Keratinocyte (primary cell): ENCODE measurements around the gene TAGLN. TPM values are rescaled to one million over a fixed set of nuclear protein-coding genes. Genes with fewer than 3 reads are reported as not detected.

Experiments used
- DNase-seq: peaks from one replicate; pipeline ENCODE4 v3.0.0-alpha.2; 2011; ENCODE audit warnings: low read depth, missing footprints, low spot score
- FAIRE-seq: peaks from 2 replicates; lab custom pipeline; 2011; peaks lifted over from hg19 to GRCh38; lab: Jason Lieb, UNC
- H2AFZ ChIP-seq: 2 replicates; pipeline ENCODE4 v1.6.0; 2012; ENCODE audit warnings: low read length, control low read depth, inconsistent platforms; ENCODE audit not compliant: control insufficient read depth
- H3K27ac ChIP-seq: 2 replicates; pipeline ENCODE4 v1.5.1; 2011; ENCODE audit warnings: low read length; ENCODE audit not compliant: control insufficient read depth, insufficient read depth
- H3K27me3 ChIP-seq: 3 replicates; pipeline ENCODE4 v1.6.0; 2011; ENCODE audit warnings: low read length; ENCODE audit not compliant: control insufficient read depth, insufficient read depth; ENCODE audit errors: extremely low read depth
- H3K36me3 ChIP-seq, 2 experiments: 2 replicates in 1 of 2; 3 replicates in 1 of 2; pipeline ENCODE4 v1.5.1; 2011; ENCODE audit warnings: low read length in 2 of 2, mild to moderate bottlenecking in 1 of 2; ENCODE audit not compliant: control insufficient read depth in 2 of 2, insufficient read depth in 2 of 2; ENCODE audit errors: extremely low read depth in 1 of 2
- H3K4me1 ChIP-seq: 3 replicates; pipeline ENCODE4 v1.5.1; 2011; ENCODE audit warnings: low read length; ENCODE audit not compliant: control insufficient read depth, insufficient read depth; ENCODE audit errors: extremely low read depth
- H3K4me2 ChIP-seq: 3 replicates; pipeline ENCODE4 v1.6.0; 2011; ENCODE audit warnings: low read depth, low read length; ENCODE audit not compliant: control insufficient read depth, insufficient read depth; ENCODE audit errors: extremely low read depth
- H3K4me3 ChIP-seq, 3 experiments: fragments of 200-600 bp in 1 of 3; sonication (generic) in 1 of 3; 2 replicates in 2 of 3; 3 replicates in 1 of 3; pipeline ENCODE4 v1.5.1; 2011 to 2016; ENCODE audit warnings: low read length in 3 of 3, mild to moderate bottlenecking in 3 of 3, control low read depth in 2 of 3, inconsistent platforms in 1 of 3, low read depth in 1 of 3, mixed read lengths in 1 of 3, mixed run types in 1 of 3, moderate library complexity in 1 of 3; ENCODE audit not compliant: control insufficient read depth in 2 of 3, insufficient read depth in 2 of 3; ENCODE audit errors: extremely low read depth in 1 of 3
- H3K79me2 ChIP-seq: 2 replicates; pipeline ENCODE4 v1.6.0; 2012; ENCODE audit warnings: low read length; ENCODE audit not compliant: control insufficient read depth, insufficient read depth
- H3K9ac ChIP-seq: 3 replicates; pipeline ENCODE4 v1.6.0; 2011; ENCODE audit warnings: low read length; ENCODE audit not compliant: control insufficient read depth, insufficient read depth; ENCODE audit errors: extremely low read depth
- H3K9me1 ChIP-seq: 3 replicates; pipeline ENCODE4 v1.6.0; 2011; ENCODE audit warnings: low read length; ENCODE audit not compliant: control insufficient read depth, insufficient read depth; ENCODE audit errors: extremely low read depth
- H3K9me3 ChIP-seq: 2 replicates; pipeline ENCODE4 v1.5.1; 2012; ENCODE audit warnings: low read depth, low read length; ENCODE audit not compliant: control insufficient read depth
- H4K20me1 ChIP-seq: 3 replicates; pipeline ENCODE4 v1.6.0; 2011; ENCODE audit warnings: low read length; ENCODE audit not compliant: control insufficient read depth, insufficient read depth; ENCODE audit errors: extremely low read depth
- CTCF ChIP-seq, 3 experiments: IDR thresholded peaks in 1 of 3; conservative IDR thresholded peaks in 1 of 3; optimal IDR thresholded peaks in 1 of 3; 2 replicates in 2 of 3; 3 replicates in 1 of 3; pipeline versions ENCODE3 to v1.5.1; 2011; ENCODE audit warnings: low read length in 3 of 3, mild to moderate bottlenecking in 3 of 3, moderate library complexity in 2 of 3, control low read depth in 1 of 3, inconsistent platforms in 1 of 3; ENCODE audit not compliant: insufficient read depth in 2 of 3; ENCODE audit errors: extremely low read depth in 1 of 3
- EZH2 ChIP-seq: IDR thresholded peaks from one replicate; pipeline ENCODE4 v1.6.1; 2012; ENCODE audit warnings: inconsistent platforms, mild to moderate bottlenecking, low read length, moderate library complexity
- dilution Hi-C: fragments of 300-500 bp; cut with MboI; formaldehyde crosslinking; loops from one replicate; pipeline ENCODE4 v1.7.0; 2020; ENCODE audit warnings: low sequenced_read_pairs; ENCODE audit not compliant: extremely low pct_ligation_motif_present
- polyA plus RNA-seq, 5 experiments: library from polyadenylated mRNA; depleted of rRNA in 3 of 5; stranded (reverse) in 3 of 5; stranded (forward) in 1 of 5; unstranded in 1 of 5; fragments of >200 nt; gene quantifications; 1 replicate in 1 of 5; 2 replicates in 3 of 5; 3 replicates in 1 of 5; pipeline versions ENCODE4 v1.2.1 to v1.2.3, GENCODE V29; 2011 to 2012; ENCODE audit warnings: missing spikeins in 2 of 5, low read depth in 1 of 5, low replicate concordance in 1 of 5

TAGLN gene
- polyA plus RNA-seq, 1 donor (not counting 4 experiments of a cell fraction or from before 2014, with no cell fraction given), result 26.6 TPM

GRCh38 chr11:117176186-117176585, 23.0 kb upstream of the TAGLN start:
- FAIRE-seq, result no peak
- H3K27me3 ChIP-seq, result no peaks in the 10 kb centered on the region

GRCh38 chr11:117177534-117178209, 21.5 kb upstream of the TAGLN start:
- Histone ChIP-seq H3K4me2 (peak overlapping the region; percentile 87), H3K4me3 (peak overlapping the region in 1 of 3 experiments; percentile 56), H2AFZ (peak overlapping the region; percentile 43), H3K79me2 (no peaks in the 10 kb centered on the region), H3K36me3 (peaks cover 0 to 12% of the 10 kb centered on the region in 2 experiments), H3K9ac (peak overlapping the region; percentile 79), H4K20me1 (no peaks in the 10 kb centered on the region), H3K27ac (peak overlapping the region; percentile 66), H3K4me1 (peaks cover 22% of the 10 kb centered on the region), H3K9me3 (no peaks in the 10 kb centered on the region), H3K9me1 (no peaks in the 10 kb centered on the region), H3K27me3 (no peaks in the 10 kb centered on the region)
- FAIRE-seq (no peak), DNase-seq (no peak)
- TF ChIP-seq CTCF (optimal IDR thresholded peaks at IDR 0.05 in 1 of 3, IDR thresholded peaks at IDR 0.05 in 1 of 3, conservative IDR thresholded peaks at IDR 0.05 in 1 of 3; ENCODE audit: extremely low read depth in 1 of 3, insufficient read depth in 2 of 3, low read length in 3 of 3), result no peak
- no peak for TF ChIP-seq EZH2
- dilution Hi-C loops, result no loop called here

More at GRCh38 chr11:117176186-117176585, 23.0 kb upstream of the TAGLN start:
- Histone ChIP-seq H3K9ac (no peak overlapping the region), H3K4me1 (peaks cover 26% of the 10 kb centered on the region), H3K9me1 (no peaks in the 10 kb centered on the region), H3K4me3 (no peak overlapping the region), H3K27ac (no peak overlapping the region), H2AFZ (no peak overlapping the region), H3K36me3 (peaks cover 2 to 5% of the 10 kb centered on the region in 2 experiments), H4K20me1 (no peaks in the 10 kb centered on the region), H3K9me3 (no peaks in the 10 kb centered on the region), H3K4me2 (no peak overlapping the region), H3K79me2 (no peaks in the 10 kb centered on the region)
- DNase-seq, result no peak
- TF ChIP-seq EZH2, result no peak
- no peak for TF ChIP-seq CTCF (optimal IDR thresholded peaks at IDR 0.05 in 1 of 3, IDR thresholded peaks at IDR 0.05 in 1 of 3, conservative IDR thresholded peaks at IDR 0.05 in 1 of 3; ENCODE audit: extremely low read depth in 1 of 3, insufficient read depth in 2 of 3, low read length in 3 of 3)
- dilution Hi-C loops, result no loop called here
